ENCODE data around the gene SLC35F2. TPM values are rescaled to one million over a fixed set of nuclear protein-coding genes. Genes with fewer than 3 reads are reported as not detected.

SLC35F2 gene
- total and polyA plus RNA-seq, 2 donors (not counting 1 experiment from before 2014, with no cell fraction given), result 2.8 to 7.4 TPM

DNA sequence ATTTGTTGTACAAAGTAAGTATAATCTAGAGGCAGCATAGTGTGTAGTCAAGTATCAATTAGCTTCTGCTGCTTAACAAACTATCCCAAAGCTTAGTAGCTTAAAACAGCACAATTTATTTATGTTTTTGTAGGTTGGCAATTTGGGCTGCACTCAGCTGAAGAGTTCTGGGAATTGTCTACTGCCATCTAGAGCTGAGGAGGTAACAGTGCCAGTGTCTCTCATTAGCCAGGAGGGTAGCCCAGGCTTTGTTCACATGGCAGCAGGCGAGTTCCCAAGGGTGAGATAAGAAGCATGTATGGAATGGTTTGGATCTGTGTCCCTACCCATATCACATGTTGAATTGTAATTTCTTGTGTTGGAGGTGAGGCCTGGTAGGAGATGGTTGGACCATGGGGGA lies 100.9 kb downstream of the SLC35F2 start:
- DNase-seq (ENCODE audit: low read depth in 2 of 2), result no peak
- Histone ChIP-seq H3K27ac (ENCODE audit: insufficient read depth, low read length) (no peak overlapping the region), H3K9ac (ENCODE audit: insufficient read depth, low read length) (no peak overlapping the region), H3K36me3 (ENCODE audit: control insufficient read depth, insufficient read depth, low read length) (no peaks in the 10 kb centered on the region), H2AFZ (ENCODE audit: low read length) (no peak overlapping the region), H3K9me3 (ENCODE audit: control insufficient read depth, insufficient read depth, low read depth, low read length) (no peaks in the 10 kb centered on the region), H3K4me3 (replicated peaks in 1 of 4; ENCODE audit: control extremely low read depth in 1 of 4, insufficient read depth in 1 of 4, low read depth in 3 of 4, low read length in 4 of 4) (no peak overlapping the region), H3K4me1 (ENCODE audit: control insufficient read depth, extremely low read depth, insufficient read depth, low read length) (no peaks in the 10 kb centered on the region), H3K79me2 (ENCODE audit: control insufficient read depth, insufficient read depth, low read length) (no peaks in the 10 kb centered on the region), H4K20me1 (ENCODE audit: control insufficient read depth, extremely low read depth, insufficient read depth, low read length) (no peaks in the 10 kb centered on the region), H3K4me2 (ENCODE audit: extremely low read depth, insufficient read depth, low read length) (no peak overlapping the region), H3K27me3 (ENCODE audit: control insufficient read depth, insufficient read depth, low read length) (no peaks in the 10 kb centered on the region)
- TF ChIP-seq, protein P1, sequence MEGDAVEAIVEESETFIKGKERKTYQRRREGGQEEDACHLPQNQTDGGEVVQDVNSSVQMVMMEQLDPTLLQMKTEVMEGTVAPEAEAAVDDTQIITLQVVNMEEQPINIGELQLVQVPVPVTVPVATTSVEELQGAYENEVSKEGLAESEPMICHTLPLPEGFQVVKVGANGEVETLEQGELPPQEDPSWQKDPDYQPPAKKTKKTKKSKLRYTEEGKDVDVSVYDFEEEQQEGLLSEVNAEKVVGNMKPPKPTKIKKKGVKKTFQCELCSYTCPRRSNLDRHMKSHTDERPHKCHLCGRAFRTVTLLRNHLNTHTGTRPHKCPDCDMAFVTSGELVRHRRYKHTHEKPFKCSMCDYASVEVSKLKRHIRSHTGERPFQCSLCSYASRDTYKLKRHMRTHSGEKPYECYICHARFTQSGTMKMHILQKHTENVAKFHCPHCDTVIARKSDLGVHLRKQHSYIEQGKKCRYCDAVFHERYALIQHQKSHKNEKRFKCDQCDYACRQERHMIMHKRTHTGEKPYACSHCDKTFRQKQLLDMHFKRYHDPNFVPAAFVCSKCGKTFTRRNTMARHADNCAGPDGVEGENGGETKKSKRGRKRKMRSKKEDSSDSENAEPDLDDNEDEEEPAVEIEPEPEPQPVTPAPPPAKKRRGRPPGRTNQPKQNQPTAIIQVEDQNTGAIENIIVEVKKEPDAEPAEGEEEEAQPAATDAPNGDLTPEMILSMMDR (conservative IDR thresholded peaks at IDR 0.05 in 1 of 2, IDR thresholded peaks at IDR 0.05 in 1 of 2; ENCODE audit: low read depth in 1 of 2, low read length in 2 of 2), result no peak
- no peak for TF ChIP-seq EZH2 (IDR thresholded peaks at IDR 0.05; ENCODE audit: low read length, missing control alignments)

DNA sequence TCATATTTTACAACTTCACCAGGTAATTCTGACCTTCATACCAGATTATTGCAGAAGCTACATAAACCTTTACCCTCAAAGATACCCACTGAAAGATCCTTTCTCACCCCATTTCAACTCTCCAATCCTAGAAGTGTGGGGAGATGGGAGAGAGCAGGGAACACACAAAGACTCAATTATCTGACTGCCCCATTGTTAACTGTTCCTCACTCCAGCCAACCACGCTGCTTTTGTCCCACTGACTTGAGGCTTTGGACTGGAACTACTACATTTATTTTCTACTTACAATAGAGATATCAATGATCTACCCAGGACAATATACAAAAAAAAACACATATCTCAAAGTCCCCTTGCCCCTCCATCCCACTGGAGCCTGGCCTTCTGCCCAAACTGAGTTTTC lies 102.0 kb downstream of the SLC35F2 start:
- no peaks in the 10 kb centered on the region for H3K9me3 ChIP-seq (ENCODE audit: control insufficient read depth, insufficient read depth, low read depth, low read length)
- no peak overlapping the region for H3K27ac ChIP-seq (ENCODE audit: insufficient read depth, low read length)
- H3K4me1 ChIP-seq (ENCODE audit: control insufficient read depth, extremely low read depth, insufficient read depth, low read length), result no peaks in the 10 kb centered on the region
- no peaks in the 10 kb centered on the region for H3K27me3 ChIP-seq (ENCODE audit: control insufficient read depth, insufficient read depth, low read length)
- no peak overlapping the region for H3K4me3 ChIP-seq (replicated peaks in 1 of 4; ENCODE audit: control extremely low read depth in 1 of 4, insufficient read depth in 1 of 4, low read depth in 3 of 4, low read length in 4 of 4)
- H4K20me1 ChIP-seq (ENCODE audit: control insufficient read depth, extremely low read depth, insufficient read depth, low read length), result no peaks in the 10 kb centered on the region
- no peak for DNase-seq (ENCODE audit: low read depth in 2 of 2)
- no peaks in the 10 kb centered on the region for H3K36me3 ChIP-seq (ENCODE audit: control insufficient read depth, insufficient read depth, low read length)
- H3K4me2 ChIP-seq (ENCODE audit: extremely low read depth, insufficient read depth, low read length), result no peak overlapping the region
- TF ChIP-seq, protein P1 (conservative IDR thresholded peaks at IDR 0.05 in 1 of 2, IDR thresholded peaks at IDR 0.05 in 1 of 2; ENCODE audit: low read depth in 1 of 2, low read length in 2 of 2), result no peak
- no peak for TF ChIP-seq EZH2 (IDR thresholded peaks at IDR 0.05; ENCODE audit: low read length, missing control alignments)
- no peak overlapping the region for H2AFZ ChIP-seq (ENCODE audit: low read length)
- no peaks in the 10 kb centered on the region for H3K79me2 ChIP-seq (ENCODE audit: control insufficient read depth, insufficient read depth, low read length)
- no peak overlapping the region for H3K9ac ChIP-seq (ENCODE audit: insufficient read depth, low read length)

DNA sequence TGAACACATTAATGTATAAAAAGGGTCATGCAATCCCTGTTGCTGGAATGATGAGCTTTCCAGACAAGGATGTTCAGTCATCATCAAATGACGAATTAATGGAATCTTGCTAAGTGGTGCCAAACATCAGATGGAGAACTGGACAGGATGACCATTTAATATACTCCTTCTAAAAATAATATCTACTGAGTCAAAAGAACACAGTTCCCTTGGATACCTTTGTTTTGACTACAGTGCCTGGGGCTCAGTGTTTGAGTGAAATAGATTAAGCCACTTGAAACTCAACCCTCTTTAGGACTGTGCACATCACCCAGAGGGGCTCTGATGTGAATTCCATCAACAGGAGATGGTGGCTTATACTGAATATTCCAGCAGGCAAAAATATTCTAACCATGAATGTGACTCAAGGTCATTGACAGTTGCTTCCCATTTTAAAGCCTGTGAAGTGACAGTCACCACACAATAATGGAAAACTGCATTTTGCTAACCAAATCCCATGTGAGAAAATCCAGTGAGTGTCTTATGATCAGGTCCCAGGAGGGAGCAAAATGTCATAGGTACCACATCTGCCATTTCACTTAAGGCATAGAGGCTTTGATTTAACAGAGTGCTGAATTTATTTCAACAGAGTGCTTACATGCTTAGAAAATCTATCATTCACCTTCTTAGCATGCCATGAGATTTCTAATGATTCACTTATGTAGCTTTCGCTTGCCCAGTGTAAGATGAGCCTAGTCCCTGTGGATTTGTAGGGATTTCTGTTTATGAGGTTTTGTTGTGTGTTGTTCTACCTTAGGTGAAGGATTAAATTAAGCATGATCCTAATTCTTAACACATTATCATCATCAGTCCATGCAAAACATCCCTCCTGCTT lies 105.4 kb downstream of the SLC35F2 start:
- H3K27ac ChIP-seq (ENCODE audit: insufficient read depth, low read length), result no peak overlapping the region
- TF ChIP-seq, protein P1 (conservative IDR thresholded peaks at IDR 0.05 in 1 of 2, IDR thresholded peaks at IDR 0.05 in 1 of 2; ENCODE audit: low read depth in 1 of 2, low read length in 2 of 2), result no peak
- TF ChIP-seq EZH2 (IDR thresholded peaks at IDR 0.05; ENCODE audit: low read length, missing control alignments), result no peak
- no peak overlapping the region for H3K9ac ChIP-seq (ENCODE audit: insufficient read depth, low read length)
- H2AFZ ChIP-seq (ENCODE audit: low read length), result no peak overlapping the region
- peak in 1 of 2 donors; percentile 15 for DNase-seq (ENCODE audit: low read depth in 2 of 2)
- H3K4me1 ChIP-seq (ENCODE audit: control insufficient read depth, extremely low read depth, insufficient read depth, low read length), result no peaks in the 10 kb centered on the region
- no peak overlapping the region for H3K4me3 ChIP-seq (replicated peaks in 1 of 4; ENCODE audit: control extremely low read depth in 1 of 4, insufficient read depth in 1 of 4, low read depth in 3 of 4, low read length in 4 of 4)
- no peaks in the 10 kb centered on the region for H4K20me1 ChIP-seq (ENCODE audit: control insufficient read depth, extremely low read depth, insufficient read depth, low read length)
- H3K9me3 ChIP-seq (ENCODE audit: control insufficient read depth, insufficient read depth, low read depth, low read length), result no peaks in the 10 kb centered on the region
- H3K27me3 ChIP-seq (ENCODE audit: control insufficient read depth, insufficient read depth, low read length), result no peaks in the 10 kb centered on the region
- no peak overlapping the region for H3K4me2 ChIP-seq (ENCODE audit: extremely low read depth, insufficient read depth, low read length)
- H3K36me3 ChIP-seq (ENCODE audit: control insufficient read depth, insufficient read depth, low read length), result no peaks in the 10 kb centered on the region
- H3K79me2 ChIP-seq (ENCODE audit: control insufficient read depth, insufficient read depth, low read length), result no peaks in the 10 kb centered on the region

Measured in fibroblast of lung (primary cell).